Pancreas (tissue), 10 donors: ENCODE results near the gene MRPS18B. TPM values are rescaled to one million over a fixed set of nuclear protein-coding genes. Genes with fewer than 3 reads are reported as not detected.
A peak's percentile ranks its signal among the peaks of the same experiment; 100 is the strongest.

Experiments used
- ATAC-seq, 4 donors: fragments of 200-7000 bp; cut with Tn5 transposase; one replicate each; pipeline versions ENCODE4 v1.8.0 to v1.9.1; 2020; ENCODE audit warnings: mild to moderate bottlenecking in 4 of 4, moderate library complexity in 4 of 4
- DNase-seq, 6 donors: peaks; one replicate each; pipeline ENCODE4 v3.0.0-alpha.2; 2020
- FAIRE-seq: peaks from 2 replicates; lab custom pipeline; 2012; peaks lifted over from hg19 to GRCh38; lab: Jason Lieb, UNC
- H3K27ac ChIP-seq, 4 donors: fragments of 200-600 bp; sonication (generic); 1 replicate in 3 of 4; 2 replicates in 1 of 4; pipeline versions ENCODE4 v1.5.0 to v1.8.0; 2020
- H3K27me3 ChIP-seq, 4 donors: fragments of 200-600 bp; one replicate each; pipeline ENCODE4 v1.8.0; 2021
- H3K36me3 ChIP-seq, 3 donors: fragments of 200-600 bp; sonication (generic) in 1 of 3; one replicate each; pipeline versions ENCODE4 v1.5.0 to v1.8.0; 2020 to 2021
- H3K4me1 ChIP-seq, 3 donors: fragments of 200-600 bp; one replicate each; pipeline ENCODE4 v1.8.0; 2021
- H3K4me3 ChIP-seq, 4 donors: fragments of 200-600 bp; sonication (generic) in 2 of 4; one replicate each; pipeline versions ENCODE4 v1.5.0 to v1.8.0; 2020 to 2021
- H3K9me3 ChIP-seq, 4 donors: fragments of 200-600 bp; one replicate each; pipeline ENCODE4 v1.8.0; 2021
- CTCF ChIP-seq, 4 donors: fragments of 200-600 bp; sonication (generic) in 3 of 4; IDR thresholded peaks; one replicate each; pipeline versions ENCODE4 v1.5.0 to v1.8.0; 2021; ENCODE audit warnings: antibody characterized with exemption in 4 of 4
- WGBS, 2 donors: extraction: QIAGEN DNeasy Blood & Tissue Kit; methylation state at CpG; one replicate each; pipeline ENCODE4 v1.1.7; 2013; 5-methylcytosine and 5-hydroxymethylcytosine counted together
- intact Hi-C, 3 donors: fragments of 100-400 bp; cut with DNase I; formaldehyde crosslinking; loops; one replicate each; pipeline versions ENCODE4 v1.11.1 to v1.14.2; 2022
- polyA plus RNA-seq, 2 donors: library from polyadenylated mRNA; stranded (reverse); fragments of 200-250 nt; gene quantifications; one replicate each; pipeline ENCODE4 v1.2.3, GENCODE V29; 2013
- total RNA-seq, 6 donors: library from RNA; stranded (reverse); fragmentation: NEBNext Ultra II Directional in 4 of 6; extraction: Animal tissue kit (Norgen Biotek cat#: 25700) in 4 of 6; gene quantifications; one replicate each; pipeline versions ENCODE4 v1.2.1 to v1.2.4, GENCODE V29; 2021 to 2023
- donor health status: healthy with polysubstance abuse.
- donor health status: DM: no; HTN: no; CAD: no; lungs with moderate emphysema.
- donor health status: DM: no; HTN: no; CAD: no.
- donor health status: control.
- donor health status: control.
- donor health status: Bipolar disorder and iron deficiency.
- donor health status: DM: yes; HTN: yes; CAD: no.
- donor health status: DM: no; HTN: no; CAD: no.
- donor health status: DM: no; HTN: no; CAD: no.
- donor health status: DM: yes; HTN: yes; CAD: no.

Gene MRPS18B
- total and polyA plus RNA-seq, 8 donors, result 22.9 to 41.1 (median 29.1) TPM

GRCh38 chr6:30571075-30571761, 46.4 kb upstream of the MRPS18B start, which contains the start of gene ABCF1:
Gene ABCF1, plus strand, starts transcription at chr6:30571442. Its CDS starts 46 bp downstream, at chr6:30571488.
- Histone ChIP-seq H3K36me3 (no peaks in the 10 kb centered on the region), H3K27me3 (no peaks in the 10 kb centered on the region), H3K27ac (peak within 1 kb of the TSS; percentile 62 to 86 (median 72)), H3K4me3 (peak within 1 kb of the TSS; percentile 37 to 79 (median 63)), H3K9me3 (no peaks in the 10 kb centered on the region), H3K4me1 (peaks cover 9 to 23% (median 10%) of the 10 kb centered on the region in 3 donors)
- ATAC-seq (peak; percentile 96 to 99 (median 98)), FAIRE-seq (peak; percentile 51), DNase-seq (peak; percentile 97 to 100 (median 100))
- TF ChIP-seq CTCF (IDR thresholded peaks at IDR 0.05), result no peak
- 0% methylated on average over 59 of the region's 59 CpGs for WGBS, 2 donors
- intact Hi-C loops, result no loop called here

- DNase-seq (peak in 1 of 6 donors; percentile 51), FAIRE-seq (no peak), ATAC-seq (peak in 1 of 4 donors; percentile 7)
- Histone ChIP-seq H3K9me3 (no peaks in the 10 kb centered on the region), H3K27ac (peak overlapping the region; percentile 62 to 86 (median 72)), H3K36me3 (no peaks in the 10 kb centered on the region), H3K27me3 (no peaks in the 10 kb centered on the region), H3K4me3 (peak overlapping the region; percentile 37 to 79 (median 63)), H3K4me1 (peaks cover 9 to 23% (median 10%) of the 10 kb centered on the region in 3 donors)
- TF ChIP-seq CTCF (IDR thresholded peaks at IDR 0.05), result no peak
- WGBS, 2 donors, result 1% methylated on average over 6 to 8 of the region's 8 CpGs
- intact Hi-C loops, result no loop called here
These were observed 45.9 kb upstream of the MRPS18B start for GRCh38 chr6:30571762-30572082.

- no peak for FAIRE-seq
- Histone ChIP-seq H3K9me3 (no peaks in the 10 kb centered on the region), H3K27me3 (no peaks in the 10 kb centered on the region), H3K4me3 (peak overlapping the region; percentile 37 to 79 (median 63)), H3K27ac (peak overlapping the region in 2 of 4 donors; percentile 78 to 86), H3K36me3 (peaks cover 0 to 1% (median under 1%) of the 10 kb centered on the region in 3 donors), H3K4me1 (peaks cover 9 to 23% (median 10%) of the 10 kb centered on the region in 3 donors)
- ATAC-seq, result no peak
- TF ChIP-seq CTCF (IDR thresholded peaks at IDR 0.05), result no peak
- intact Hi-C loops, result no loop called here
- DNase-seq, result no peak
These were observed 45.5 kb upstream of the MRPS18B start for GRCh38 chr6:30572148-30572547.

- no peak for DNase-seq
- no peak overlapping the region for H3K27ac ChIP-seq
- TF ChIP-seq CTCF (IDR thresholded peaks at IDR 0.05), result no peak
- peaks cover 2 to 11% (median 8%) of the 10 kb centered on the region in 3 donors for H3K36me3 ChIP-seq
- no peak for FAIRE-seq
- WGBS, 2 donors, result 32% methylated on average over 4 of the region's 4 CpGs
- no peaks in the 10 kb centered on the region for H3K27me3 ChIP-seq
- peaks cover 9 to 23% (median 10%) of the 10 kb centered on the region in 3 donors for H3K4me1 ChIP-seq
- ATAC-seq, result no peak
- H3K4me3 ChIP-seq, result no peak overlapping the region
- intact Hi-C loops, result no loop called here
- H3K9me3 ChIP-seq, result no peaks in the 10 kb centered on the region
These were observed 44.5 kb upstream of the MRPS18B start for GRCh38 chr6:30573113-30573512.

GRCh38 chr6:30578051-30578450, 39.6 kb upstream of the MRPS18B start:
- H3K4me3 ChIP-seq, result no peak overlapping the region
- H3K27ac ChIP-seq, result no peak overlapping the region
- WGBS, 2 donors, result 92 to 97% methylated on average over 8 of the region's 8 CpGs
- DNase-seq (no peak), ATAC-seq (no peak), FAIRE-seq (no peak)
- no peak for TF ChIP-seq CTCF (IDR thresholded peaks at IDR 0.05)
- H3K4me1 ChIP-seq, result peaks cover 1 to 4% (median 2%) of the 10 kb centered on the region in 3 donors
- H3K27me3 ChIP-seq, result no peaks in the 10 kb centered on the region
- H3K9me3 ChIP-seq, result no peaks in the 10 kb centered on the region
- intact Hi-C loops, result no loop called here
- peaks cover 7 to 52% (median 39%) of the 10 kb centered on the region in 3 donors for H3K36me3 ChIP-seq
